C4-2B (cell line): ENCODE results near the gene LACTBL1.
"Not testable (repeated sequence)": the region's sequence is repeated elsewhere in the genome, so short reads cannot be mapped to it uniquely, and the experiment has no call there.

Source experiments
- H3K27ac ChIP-seq: fragments of 450-650 bp; 2 replicates; pipeline ENCODE4 v1.5.1; 2017
- CTCF ChIP-seq: fragments of 450-650 bp; conservative IDR thresholded peaks from 2 replicates; pipeline ENCODE4 v1.5.1; 2017; ENCODE audit warnings: mild to moderate bottlenecking
- ZFX ChIP-seq: fragments of 450-650 bp; IDR thresholded peaks from 2 replicates; pipeline ENCODE4 v1.6.1; 2017

The LACTBL1 gene

GRCh38 chr1:23008901-23009300, 36.2 kb upstream of the LACTBL1 start:
- H3K27ac ChIP-seq: no peak overlapping the region
- TF ChIP-seq ZFX (no peak), CTCF (no peak)

GRCh38 chr1:23007106-23007505, 34.4 kb upstream of the LACTBL1 start:
- H3K27ac ChIP-seq: no peak overlapping the region
- TF ChIP-seq CTCF (no peak), ZFX (no peak)

GRCh38 chr1:23004769-23005168, 32.1 kb upstream of the LACTBL1 start:
- H3K27ac ChIP-seq: not testable (repeated sequence)

GRCh38 chr1:23004112-23004511, 31.4 kb upstream of the LACTBL1 start:
- TF ChIP-seq ZFX (no peak), CTCF (no peak)
- H3K27ac ChIP-seq: no peak overlapping the region

- H3K27ac ChIP-seq: not testable (repeated sequence)
Observed at GRCh38 chr1:23002218-23002617, 29.6 kb upstream of the LACTBL1 start.

- H3K27ac ChIP-seq: not testable (repeated sequence)
Observed at GRCh38 chr1:23000133-23000532, 27.5 kb upstream of the LACTBL1 start.

- H3K27ac ChIP-seq: not testable (repeated sequence)
Observed at GRCh38 chr1:22997528-22997927, 24.9 kb upstream of the LACTBL1 start.

- H3K27ac ChIP-seq: no peak overlapping the region
- TF ChIP-seq CTCF (no peak), ZFX (no peak)
Observed at GRCh38 chr1:22995774-22996173, 23.1 kb upstream of the LACTBL1 start.

- H3K27ac ChIP-seq: not testable (repeated sequence)
Observed at GRCh38 chr1:22993220-22993795, 20.6 kb upstream of the LACTBL1 start.

GRCh38 chr1:22992384-22992783, 19.7 kb upstream of the LACTBL1 start:
- H3K27ac ChIP-seq: not testable (repeated sequence)

GRCh38 chr1:22983944-22984343, 11.3 kb upstream of the LACTBL1 start:
- TF ChIP-seq ZFX (no peak), CTCF (no peak)

GRCh38 chr1:22980471-22980790, 7.8 kb upstream of the LACTBL1 start:
- not testable (repeated sequence) for H3K27ac ChIP-seq

More at GRCh38 chr1:22983944-22984343, 11.3 kb upstream of the LACTBL1 start:
- H3K27ac ChIP-seq: no peak overlapping the region
